OCI-LY1 (cell line): ENCODE results near the gene HOXA2.

Experiments used
- H2AFZ ChIP-seq: fragments of 200-600 bp; sonication (generic), shearing (Covaris generic); 2 replicates; pipeline ENCODE4 v1.6.0; 2014; ENCODE audit warnings: antibody characterized with exemption, mild to moderate bottlenecking, low read length
- H3F3A ChIP-seq: fragments of 200-600 bp; sonication (generic), shearing (Covaris generic); 2 replicates; pipeline ENCODE4 v1.6.0; 2014; ENCODE audit warnings: mild to moderate bottlenecking, antibody characterized with exemption, low read length, moderate library complexity; ENCODE audit not compliant: insufficient read depth
- H3K27ac ChIP-seq: fragments of 200-600 bp; sonication (generic); 2 replicates; pipeline ENCODE4 v1.5.1; 2014; ENCODE audit warnings: low read length, mixed run types, mild to moderate bottlenecking, low read depth; ENCODE audit not compliant: poor library complexity, severe bottlenecking
- H3K27me3 ChIP-seq: fragments of 200-600 bp; sonication (generic); 2 replicates; pipeline ENCODE4 v1.6.0; 2014; ENCODE audit warnings: antibody characterized with exemption, mild to moderate bottlenecking, low read length, moderate library complexity; ENCODE audit not compliant: insufficient read depth
- H3K36me3 ChIP-seq: fragments of 200-600 bp; sonication (generic); 2 replicates; pipeline ENCODE4 v1.6.1; 2014; ENCODE audit warnings: mild to moderate bottlenecking, antibody characterized with exemption, low read length, moderate library complexity, mixed read lengths; ENCODE audit not compliant: insufficient read depth
- H3K4me1 ChIP-seq: fragments of 200-600 bp; sonication (generic); 2 replicates; pipeline ENCODE4 v1.5.1; 2014; ENCODE audit warnings: mild to moderate bottlenecking, low read length, moderate library complexity; ENCODE audit not compliant: insufficient read depth, severe bottlenecking
- H3K4me2 ChIP-seq: fragments of 200-600 bp; sonication (generic), shearing (Covaris generic); 2 replicates; pipeline ENCODE4 v1.6.1; 2014; ENCODE audit warnings: low read length
- H3K4me3 ChIP-seq: fragments of 200-600 bp; sonication (generic); 2 replicates; pipeline ENCODE4 v1.5.1; 2014; ENCODE audit warnings: low read length, low read depth, mild to moderate bottlenecking, mixed read lengths; ENCODE audit not compliant: poor library complexity, severe bottlenecking
- H3K79me2 ChIP-seq: fragments of 200-600 bp; shearing (Covaris generic); 2 replicates; pipeline ENCODE4 v1.6.1; 2016; ENCODE audit warnings: mixed run types, low read length, mixed read lengths; ENCODE audit not compliant: insufficient read depth
- H3K9ac ChIP-seq: fragments of 200-600 bp; sonication (generic), shearing (Covaris generic); 2 replicates; pipeline ENCODE4 v1.6.1; 2014; ENCODE audit warnings: mild to moderate bottlenecking, low read length, mixed read lengths
- H3K9me2 ChIP-seq: fragments of 200-600 bp; sonication (generic), shearing (Covaris generic); 2 replicates; pipeline ENCODE4 v1.6.1; 2014; ENCODE audit warnings: low read depth, mild to moderate bottlenecking, low read length, mixed read lengths
- H3K9me3 ChIP-seq: fragments of 200-600 bp; shearing (Covaris generic); 2 replicates; pipeline ENCODE4 v1.6.1; 2014; ENCODE audit warnings: low read length, mixed read lengths
- H4K20me1 ChIP-seq: fragments of 200-600 bp; sonication (generic), shearing (Covaris generic); 2 replicates; pipeline ENCODE4 v1.6.0; 2016; ENCODE audit warnings: mild to moderate bottlenecking, low read length; ENCODE audit not compliant: insufficient read depth
- CTCF ChIP-seq: fragments of 200-600 bp; sonication (generic), shearing (Covaris generic); IDR thresholded peaks from 2 replicates; pipeline ENCODE4 v1.5.1; 2017; ENCODE audit warnings: mild to moderate bottlenecking, antibody characterized with exemption, low read length, moderate library complexity, mixed read lengths
- EZH2 ChIP-seq: fragments of 200-600 bp; sonication (generic), shearing (Covaris generic); IDR thresholded peaks from 2 replicates; pipeline ENCODE4 v1.8.0; 2017; ENCODE audit warnings: borderline replicate concordance, mixed run types, mild to moderate bottlenecking, antibody characterized with exemption, low read length, moderate library complexity, mixed read lengths

HOXA2 gene

GRCh38 chr7:27119412-27119911, 17.0 kb upstream of the HOXA2 start:
- TF ChIP-seq CTCF (no peak), EZH2 (no peak)
- no peak overlapping the region for H2AFZ ChIP-seq
- no peak overlapping the region for H3K9ac ChIP-seq
- H3K79me2 ChIP-seq = no peaks in the 10 kb centered on the region
- no peak overlapping the region for H3K4me3 ChIP-seq
- H3K27me3 ChIP-seq = no peaks in the 10 kb centered on the region; the same call in 1 of the 2 replicates
- H3K4me2 ChIP-seq = no peak overlapping the region
- no peaks in the 10 kb centered on the region for H3K9me2 ChIP-seq
- H3K36me3 ChIP-seq = no peaks in the 10 kb centered on the region
- H3K27ac ChIP-seq = no peak overlapping the region
- no peaks in the 10 kb centered on the region for H3F3A ChIP-seq
- H3K4me1 ChIP-seq = no peaks in the 10 kb centered on the region
- H4K20me1 ChIP-seq = no peaks in the 10 kb centered on the region
- no peaks in the 10 kb centered on the region for H3K9me3 ChIP-seq

GRCh38 chr7:27118580-27118979, 16.1 kb upstream of the HOXA2 start:
- Histone ChIP-seq H4K20me1 (no peaks in the 10 kb centered on the region), H3K4me1 (no peaks in the 10 kb centered on the region), H3K27ac (no peak overlapping the region), H3K27me3 (no peaks in the 10 kb centered on the region; the same call in 1 of the 2 replicates), H3F3A (no peaks in the 10 kb centered on the region), H3K36me3 (no peaks in the 10 kb centered on the region), H2AFZ (no peak overlapping the region), H3K4me2 (no peak overlapping the region), H3K9me2 (no peaks in the 10 kb centered on the region), H3K79me2 (no peaks in the 10 kb centered on the region), H3K9ac (no peak overlapping the region), H3K4me3 (no peak overlapping the region), H3K9me3 (no peaks in the 10 kb centered on the region)
- TF ChIP-seq CTCF (no peak), EZH2 (no peak)

- Histone ChIP-seq H3K27ac (no peak overlapping the region), H3K36me3 (no peaks in the 10 kb centered on the region), H3K4me2 (no peak overlapping the region), H2AFZ (no peak overlapping the region), H4K20me1 (no peaks in the 10 kb centered on the region), H3K9me3 (no peaks in the 10 kb centered on the region), H3K4me3 (no peak overlapping the region), H3K9me2 (no peaks in the 10 kb centered on the region), H3F3A (no peaks in the 10 kb centered on the region), H3K27me3 (no peaks in the 10 kb centered on the region; the same call in 1 of the 2 replicates), H3K79me2 (no peaks in the 10 kb centered on the region), H3K4me1 (no peaks in the 10 kb centered on the region), H3K9ac (no peak overlapping the region)
- TF ChIP-seq CTCF = no peak
- TF ChIP-seq EZH2 = no peak
Observed at GRCh38 chr7:27117887-27118491, 15.5 kb upstream of the HOXA2 start.
